Activated CD4-positive, alpha-beta T cell treated with anti-CD3 and anti-CD28 coated beads, Interleukin-2, amount 50 U/mL, for 1 hour (primary cell): ENCODE results near the gene CFH.
A peak's percentile ranks its signal among the peaks of the same experiment; 100 is the strongest.
"Not testable (repeated sequence)": the region's sequence is repeated elsewhere in the genome, so short reads cannot be mapped to it uniquely, and the experiment has no call there.

Source experiments
- DNase-seq: peaks from one replicate; pipeline ENCODE4 v3.0.0-alpha.2; 2020

Gene CFH

DNA sequence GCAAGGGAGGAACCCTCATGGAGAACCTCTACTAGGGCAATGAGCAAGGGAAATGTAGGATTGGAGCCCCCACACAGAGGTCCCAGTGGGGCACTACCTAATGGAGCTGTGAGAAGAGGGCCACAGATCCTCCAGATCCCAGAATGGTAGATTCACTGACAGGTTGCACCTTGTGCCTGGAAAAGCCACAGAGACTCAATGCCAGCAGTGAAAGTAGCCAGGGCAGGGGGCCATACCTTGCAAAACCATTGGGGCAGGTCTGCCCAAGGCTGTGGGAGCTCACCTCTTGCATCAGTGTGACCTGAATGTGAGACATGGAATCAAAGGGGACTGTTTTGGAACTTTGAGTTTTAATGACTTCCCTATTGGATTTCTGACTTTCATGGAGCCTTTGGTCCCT, 17.9 kb downstream of the CFH start:
- DNase-seq, result no peak

DNA sequence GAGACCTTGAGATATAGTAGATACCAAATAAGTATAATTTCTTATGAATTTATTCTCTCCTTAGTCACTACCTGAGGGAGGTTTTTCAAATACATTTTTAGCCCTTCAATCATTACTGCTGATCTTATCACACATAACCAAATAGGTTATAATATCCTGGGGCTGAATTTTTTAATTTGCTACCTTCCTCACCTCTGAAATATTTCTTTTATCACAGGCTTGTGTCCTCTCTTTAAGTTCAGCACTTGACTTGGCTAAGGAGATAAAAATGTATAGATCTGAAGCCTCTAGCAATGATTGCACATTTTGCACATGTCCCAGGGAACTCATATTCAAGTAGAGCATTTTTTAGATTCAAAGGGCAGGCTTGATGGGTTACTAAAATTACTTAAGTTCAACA, 23.1 kb downstream of the CFH start:
- DNase-seq, result no peak

GRCh38 chr1:196677781-196678509, 26.1 kb downstream of the CFH start:
- no peak for DNase-seq

- DNase-seq, result no peak
Measured at GRCh38 chr1:196678510-196678884, 26.7 kb downstream of the CFH start.

GRCh38 chr1:196680107-196680506, 28.3 kb downstream of the CFH start:
- no peak for DNase-seq

DNA sequence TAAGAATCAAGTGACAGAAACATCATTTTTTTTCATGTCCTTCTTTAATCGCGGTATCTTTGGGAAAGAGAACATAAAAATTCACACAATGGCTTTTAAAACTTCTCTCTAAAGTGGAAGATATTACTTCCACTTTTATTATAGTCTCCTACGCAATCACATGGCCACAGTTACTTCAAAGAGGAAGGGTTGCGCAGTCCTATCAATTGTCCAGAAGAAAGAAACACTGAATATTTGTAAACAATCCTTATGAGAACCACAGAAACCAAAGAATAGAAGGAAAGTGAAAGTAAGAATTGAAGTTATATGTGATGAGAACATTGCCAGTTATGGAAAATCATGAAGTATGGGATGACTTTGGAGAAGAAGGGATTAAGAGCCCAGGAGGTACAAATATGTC, 32.6 kb downstream of the CFH start:
- DNase-seq, result no peak

DNA sequence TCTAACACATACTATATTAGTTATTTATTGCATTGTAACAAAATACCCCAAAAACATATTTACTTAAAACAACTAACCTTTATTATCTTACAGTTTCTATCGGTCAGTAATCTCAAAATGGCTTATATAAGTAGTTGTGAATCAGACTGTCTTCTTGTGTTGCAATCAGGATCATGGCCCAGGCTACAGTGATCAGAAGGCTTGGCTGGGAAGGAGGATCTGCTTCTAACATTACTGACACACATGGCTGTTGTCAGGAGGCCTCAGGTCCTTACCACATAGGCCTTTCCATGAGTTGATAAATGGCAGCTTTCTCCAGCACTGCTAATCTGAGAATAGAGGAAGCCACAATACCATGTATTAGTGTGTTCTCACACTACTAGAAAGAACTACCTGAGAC, 33.7 kb downstream of the CFH start:
- DNase-seq, result no peak

GRCh38 chr1:196689001-196689400, 37.2 kb downstream of the CFH start:
- no peak for DNase-seq

DNA sequence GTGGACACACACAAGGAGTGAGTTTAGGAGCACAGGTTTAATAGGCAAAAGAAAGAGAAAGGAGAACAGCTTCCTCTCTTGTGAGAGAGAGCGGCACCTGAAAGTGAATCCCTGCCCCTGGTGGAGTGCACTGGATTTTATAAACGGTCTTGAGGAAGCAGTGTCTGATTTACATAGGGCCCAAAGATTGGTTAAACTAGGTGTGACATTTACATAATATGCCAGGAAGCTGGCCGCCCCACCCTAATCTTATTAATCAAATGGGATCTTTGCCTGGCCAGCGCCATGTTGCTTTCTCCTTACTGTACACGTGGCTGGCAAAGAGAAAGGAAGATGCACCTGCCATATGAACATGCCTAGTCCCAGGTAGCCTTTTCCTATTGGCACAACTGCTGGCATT, 38.7 kb downstream of the CFH start:
- no peak for DNase-seq

GRCh38 chr1:196698993-196699392, 47.1 kb downstream of the CFH start:
- DNase-seq, result no peak

DNA sequence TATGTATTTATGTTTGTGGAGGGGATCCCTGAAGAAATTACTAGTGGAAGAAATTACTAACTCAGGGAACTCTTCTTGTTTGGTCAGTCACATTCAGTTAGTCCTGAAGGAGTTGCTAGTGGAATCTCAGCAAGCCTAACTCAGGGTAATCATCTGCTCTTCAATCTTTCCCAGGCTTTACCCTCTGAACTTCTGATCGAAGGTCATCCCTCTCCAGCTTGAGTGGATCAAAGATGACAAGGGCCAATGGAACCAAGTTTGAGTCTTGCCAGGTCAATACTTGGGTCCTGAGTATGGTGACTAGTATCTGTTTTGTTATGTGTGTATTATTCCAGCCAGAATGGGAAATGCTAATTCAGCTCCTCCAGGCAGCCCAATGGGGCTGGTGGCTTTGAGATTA, 49.3 kb downstream of the CFH start:
- no peak for DNase-seq

GRCh38 chr1:196709892-196710291, 58.0 kb downstream of the CFH start:
- DNase-seq, result not testable (repeated sequence)

DNA sequence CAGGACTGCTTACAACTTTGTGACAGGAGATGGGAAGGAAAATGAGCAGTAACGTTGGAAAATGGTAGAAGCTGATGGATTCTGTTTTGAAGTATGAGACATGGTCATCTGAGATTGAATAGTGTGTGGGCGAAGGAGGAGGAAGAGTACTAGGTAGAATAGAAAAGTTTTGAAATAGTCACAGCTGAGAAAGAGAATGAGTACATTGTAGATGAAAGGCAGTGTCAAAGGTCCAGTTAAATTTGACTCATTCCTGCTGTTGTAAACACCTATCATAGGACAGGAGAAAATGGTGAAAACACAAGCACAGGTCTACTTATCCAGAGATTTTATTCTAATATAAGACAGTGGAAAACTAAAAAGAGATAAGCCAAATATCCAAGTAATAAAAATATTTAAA, 66.0 kb downstream of the CFH start:
- DNase-seq, result no peak

- peak; percentile 26 for DNase-seq
Measured at GRCh38 chr1:196723325-196724185, 71.7 kb downstream of the CFH start.

- no peak for DNase-seq
Measured at GRCh38 chr1:196732526-196732925, 80.7 kb downstream of the CFH start.

DNA sequence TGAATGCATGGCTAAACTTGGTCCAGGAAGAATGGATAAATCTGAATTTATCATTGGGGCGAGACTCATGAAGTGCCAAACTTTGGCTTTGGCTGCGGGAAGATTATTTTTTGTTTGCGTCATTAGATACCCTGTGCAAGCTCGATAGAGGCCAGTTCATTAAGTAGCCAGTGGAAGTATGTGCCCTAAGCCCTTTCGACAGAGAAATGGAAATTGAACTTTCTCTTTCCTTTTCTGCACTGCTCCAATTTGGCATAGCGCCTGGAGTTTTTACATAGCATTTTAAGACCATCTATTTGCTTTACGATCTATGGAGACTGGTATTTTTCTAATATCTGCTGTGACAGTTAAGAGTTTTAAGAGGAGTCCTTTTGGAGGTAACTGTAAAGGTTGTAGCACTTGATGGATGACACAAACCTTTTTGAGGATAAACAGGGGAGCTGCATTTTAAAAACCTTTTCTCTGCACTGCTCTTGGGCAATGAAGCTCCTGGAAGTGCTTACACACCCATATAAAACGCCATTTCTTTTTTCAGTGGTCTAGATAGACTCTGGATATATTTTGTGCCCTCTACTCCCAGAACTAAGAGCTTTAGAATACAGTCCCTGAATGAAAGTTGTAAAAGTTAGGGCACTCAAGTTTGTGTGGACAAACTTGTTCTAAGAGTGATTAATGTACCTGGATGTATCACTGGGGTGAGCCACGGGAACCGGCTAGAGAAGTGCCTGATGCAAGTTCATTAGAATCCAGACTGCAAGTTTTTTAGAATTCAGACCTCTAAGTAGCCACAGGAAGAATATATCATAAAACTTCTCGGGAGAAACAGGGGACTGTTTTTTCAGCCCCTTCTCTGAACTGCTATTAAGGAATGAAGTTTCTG, 81.5 kb downstream of the CFH start:
- DNase-seq, result no peak

GRCh38 chr1:196734006-196734405, 82.2 kb downstream of the CFH start:
- no peak for DNase-seq

DNA sequence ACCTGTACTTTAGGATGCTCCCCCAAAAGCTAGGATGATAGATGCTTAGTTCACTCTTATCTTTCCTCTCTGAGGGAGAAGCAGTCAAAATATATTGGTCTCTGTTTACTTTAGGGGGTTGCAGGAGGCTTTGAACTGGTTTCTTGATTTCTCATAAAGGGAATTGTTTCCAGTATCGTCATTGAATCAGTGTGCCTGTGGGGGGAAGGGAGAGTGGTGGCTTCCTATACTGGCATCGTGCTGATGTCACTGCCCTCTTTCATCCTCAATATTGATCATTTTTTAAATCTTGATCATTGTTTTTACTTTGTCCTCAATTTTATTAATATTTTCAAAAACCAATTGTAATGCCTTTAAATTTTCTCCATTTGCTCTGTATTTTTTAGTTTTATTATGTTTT, 82.6 kb downstream of the CFH start:
- no peak for DNase-seq

GRCh38 chr1:196738730-196739129, 86.9 kb downstream of the CFH start:
- no peak for DNase-seq

- DNase-seq, result not testable (repeated sequence)
Measured at GRCh38 chr1:196743244-196743643, 91.4 kb downstream of the CFH start.

GRCh38 chr1:196765019-196765740, 113.3 kb downstream of the CFH start:
- DNase-seq, result not testable (repeated sequence)

DNA sequence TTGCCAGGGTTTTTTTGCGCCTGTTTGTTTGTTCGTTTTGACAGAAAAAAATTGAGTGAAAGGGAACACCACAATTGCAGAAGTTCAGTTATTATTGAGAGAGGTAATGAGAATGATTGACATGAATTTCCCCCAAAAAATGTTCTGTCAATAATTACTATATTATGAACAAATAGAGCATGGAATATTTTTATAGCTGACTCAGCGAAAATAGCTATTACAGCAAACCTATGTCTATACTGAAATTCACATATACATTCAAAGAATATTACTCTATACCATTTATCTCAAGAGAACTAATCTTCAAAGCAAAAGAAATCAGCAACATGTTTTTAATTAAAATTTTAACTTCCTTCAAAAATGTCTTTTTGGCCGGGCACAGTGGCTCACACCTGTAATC, 118.0 kb downstream of the CFH start:
- DNase-seq, result not testable (repeated sequence)

DNA sequence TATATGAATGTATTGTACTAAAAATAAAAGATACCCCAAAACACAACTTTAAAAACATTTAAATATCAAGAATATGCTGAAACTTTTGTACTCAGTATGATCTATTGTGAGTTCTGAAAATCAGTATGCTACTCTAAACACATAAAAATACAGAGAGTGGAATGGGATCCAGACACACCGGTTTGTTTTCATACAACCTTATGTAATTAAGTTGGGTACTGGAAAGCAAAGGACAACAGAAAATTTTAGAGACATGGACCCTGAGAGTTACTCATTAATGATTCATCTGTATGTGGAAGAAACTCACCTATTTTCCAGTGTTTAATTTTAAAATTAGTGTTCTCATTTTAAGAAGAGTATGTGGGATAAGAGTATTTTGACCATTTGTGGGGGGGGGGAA, 121.9 kb downstream of the CFH start:
- DNase-seq, result no peak
